ENCODE measurements around the gene REEP1.

- TF ChIP-seq CTCF (conservative IDR thresholded peaks at IDR 0.05; ENCODE audit: low read depth, low read length) (no peak), NFE2L2 (IDR thresholded peaks at IDR 0.05; ENCODE audit: low read depth, low read length) (no peak), SMC3 (IDR thresholded peaks at IDR 0.05; ENCODE audit: low read depth, low read length) (no peak), RAD21 (IDR thresholded peaks at IDR 0.05; ENCODE audit: low read length) (no peak)
Observed at GRCh38 chr2:86241611-86242010, 95.8 kb downstream of the REEP1 start.

All from IMR-90 (cell line).